DND-41 (cell line): ENCODE data around the gene TBC1D1.

Experiments used
- ATAC-seq: fragments of 200-7000 bp; cut with Tn5 transposase; 3 replicates; pipeline ENCODE4 v1.9.1; 2021; ENCODE audit warnings: low read depth; ENCODE audit not compliant: insufficient read depth
- DNase-seq: peaks from one replicate; pipeline ENCODE4 v3.0.0-alpha.2; 2020
- H2AFZ ChIP-seq: 2 replicates; pipeline ENCODE4 v1.6.0; 2012; ENCODE audit warnings: low read depth, low read length
- H3K27ac ChIP-seq: 2 replicates; pipeline ENCODE4 v1.5.1; 2012; ENCODE audit warnings: low read length, inconsistent platforms
- H3K27me3 ChIP-seq: fragments of 200-600 bp; sonication (generic); 2 replicates; pipeline ENCODE4 v1.6.0; 2012; ENCODE audit warnings: low read length, mild to moderate bottlenecking, inconsistent platforms; ENCODE audit not compliant: insufficient read depth, poor library complexity
- H3K36me3 ChIP-seq: 2 replicates; pipeline ENCODE4 v1.5.1; 2012; ENCODE audit warnings: low read length, inconsistent platforms; ENCODE audit not compliant: insufficient read depth
- H3K4me1 ChIP-seq: 2 replicates; pipeline ENCODE4 v1.5.1; 2012; ENCODE audit warnings: mild to moderate bottlenecking, low read length; ENCODE audit not compliant: insufficient read depth
- H3K4me2 ChIP-seq: 2 replicates; pipeline ENCODE4 v1.6.0; 2012; ENCODE audit warnings: mild to moderate bottlenecking, moderate library complexity, low read length, inconsistent platforms; ENCODE audit not compliant: insufficient read depth
- H3K4me3 ChIP-seq, 2 experiments: fragments of 200-600 bp in 1 of 2; shearing (Covaris generic) in 1 of 2; 2 replicates each; pipeline ENCODE4 v1.5.1; 2012 to 2016; ENCODE audit warnings: inconsistent platforms in 2 of 2, low read length in 2 of 2, mild to moderate bottlenecking in 2 of 2, low read depth in 1 of 2, moderate library complexity in 1 of 2
- H3K79me2 ChIP-seq: 2 replicates; pipeline ENCODE4 v1.6.0; 2012; ENCODE audit warnings: low read length, inconsistent platforms; ENCODE audit not compliant: insufficient read depth
- H3K9ac ChIP-seq: 2 replicates; pipeline ENCODE4 v1.6.0; 2012; ENCODE audit warnings: low read depth, mild to moderate bottlenecking, inconsistent platforms, low read length, moderate library complexity
- H3K9me3 ChIP-seq: 2 replicates; pipeline ENCODE4 v1.5.1; 2012; ENCODE audit warnings: low read length, moderate library complexity, mild to moderate bottlenecking, inconsistent platforms; ENCODE audit not compliant: insufficient read depth, severe bottlenecking
- H4K20me1 ChIP-seq: 2 replicates; pipeline ENCODE4 v1.6.0; 2012; ENCODE audit warnings: low read length; ENCODE audit not compliant: insufficient read depth
- EZH2 ChIP-seq: IDR thresholded peaks from 3 replicates; pipeline ENCODE4 v1.6.1; 2012; ENCODE audit warnings: borderline replicate concordance, low read depth, mild to moderate bottlenecking, moderate library complexity, low read length, inconsistent platforms; ENCODE audit not compliant: severe bottlenecking
- TF ChIP-seq, protein P1 (sequence below): IDR thresholded peaks from 2 replicates; pipeline ENCODE4 v1.5.1; 2012; ENCODE audit warnings: borderline replicate concordance, low read length, moderate library complexity, mild to moderate bottlenecking; ENCODE audit not compliant: poor library complexity, severe bottlenecking; ENCODE audit errors: extremely low read depth

TBC1D1 gene

GRCh38 chr4:37865450-37865849 lies 25.4 kb upstream of the TBC1D1 start:
- H3K27ac ChIP-seq = no peak overlapping the region
- ATAC-seq (no peak), DNase-seq (no peak)
- no peaks in the 10 kb centered on the region for H3K27me3 ChIP-seq
- no peak overlapping the region for H3K4me2 ChIP-seq
- no peak overlapping the region for H3K9ac ChIP-seq
- H2AFZ ChIP-seq = no peak overlapping the region
- H3K4me3 ChIP-seq = no peak overlapping the region
- peaks cover 27% of the 10 kb centered on the region; the same call in 1 of the 2 replicates for H3K36me3 ChIP-seq
- H3K79me2 ChIP-seq = no peaks in the 10 kb centered on the region
- no peaks in the 10 kb centered on the region for H3K4me1 ChIP-seq
- TF ChIP-seq, protein P1, sequence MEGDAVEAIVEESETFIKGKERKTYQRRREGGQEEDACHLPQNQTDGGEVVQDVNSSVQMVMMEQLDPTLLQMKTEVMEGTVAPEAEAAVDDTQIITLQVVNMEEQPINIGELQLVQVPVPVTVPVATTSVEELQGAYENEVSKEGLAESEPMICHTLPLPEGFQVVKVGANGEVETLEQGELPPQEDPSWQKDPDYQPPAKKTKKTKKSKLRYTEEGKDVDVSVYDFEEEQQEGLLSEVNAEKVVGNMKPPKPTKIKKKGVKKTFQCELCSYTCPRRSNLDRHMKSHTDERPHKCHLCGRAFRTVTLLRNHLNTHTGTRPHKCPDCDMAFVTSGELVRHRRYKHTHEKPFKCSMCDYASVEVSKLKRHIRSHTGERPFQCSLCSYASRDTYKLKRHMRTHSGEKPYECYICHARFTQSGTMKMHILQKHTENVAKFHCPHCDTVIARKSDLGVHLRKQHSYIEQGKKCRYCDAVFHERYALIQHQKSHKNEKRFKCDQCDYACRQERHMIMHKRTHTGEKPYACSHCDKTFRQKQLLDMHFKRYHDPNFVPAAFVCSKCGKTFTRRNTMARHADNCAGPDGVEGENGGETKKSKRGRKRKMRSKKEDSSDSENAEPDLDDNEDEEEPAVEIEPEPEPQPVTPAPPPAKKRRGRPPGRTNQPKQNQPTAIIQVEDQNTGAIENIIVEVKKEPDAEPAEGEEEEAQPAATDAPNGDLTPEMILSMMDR = no peak
- no peak for TF ChIP-seq EZH2
- H4K20me1 ChIP-seq = no peaks in the 10 kb centered on the region
- no peaks in the 10 kb centered on the region for H3K9me3 ChIP-seq

DNA sequence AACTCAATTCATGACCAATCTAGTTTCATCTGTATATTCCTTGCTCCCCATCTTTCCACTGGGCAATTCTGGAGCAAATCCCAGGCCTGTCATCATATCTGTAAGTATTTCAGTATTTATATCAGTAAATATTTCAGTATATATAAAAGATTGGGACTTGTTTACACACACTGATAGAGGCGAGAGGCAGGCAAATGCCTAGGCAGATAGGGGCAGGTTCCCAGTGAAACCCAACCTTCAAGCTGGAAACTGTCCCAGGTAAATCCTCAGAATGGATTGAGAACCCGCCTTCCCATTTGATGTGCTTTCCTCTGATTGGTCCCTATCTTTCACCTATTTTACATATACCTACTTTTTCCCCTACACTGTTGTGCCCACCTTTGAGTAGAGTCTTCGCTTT lies 23.8 kb upstream of the TBC1D1 start:
- no peak for DNase-seq
- TF ChIP-seq, protein P1 = no peak
- no peak for TF ChIP-seq EZH2
- peaks cover 17% of the 10 kb centered on the region; the same call in 1 of the 2 replicates for H3K36me3 ChIP-seq
- no peaks in the 10 kb centered on the region for H3K27me3 ChIP-seq
- peaks cover 3% of the 10 kb centered on the region; the same call in 1 of the 2 replicates for H3K4me1 ChIP-seq
- no peaks in the 10 kb centered on the region for H4K20me1 ChIP-seq
- H3K4me3 ChIP-seq = no peak overlapping the region
- no peaks in the 10 kb centered on the region for H3K79me2 ChIP-seq
- H3K4me2 ChIP-seq = no peak overlapping the region
- H3K9me3 ChIP-seq = no peaks in the 10 kb centered on the region
- no peak overlapping the region for H3K27ac ChIP-seq
- H3K9ac ChIP-seq = no peak overlapping the region
- no peak for ATAC-seq
- no peak overlapping the region for H2AFZ ChIP-seq

GRCh38 chr4:37868238-37868637 lies 22.6 kb upstream of the TBC1D1 start:
- Histone ChIP-seq H3K4me2 (no peak overlapping the region), H2AFZ (no peak overlapping the region), H3K27me3 (no peaks in the 10 kb centered on the region), H3K9me3 (no peaks in the 10 kb centered on the region), H3K4me3 (no peak overlapping the region), H3K27ac (no peak overlapping the region), H3K79me2 (no peaks in the 10 kb centered on the region), H4K20me1 (no peaks in the 10 kb centered on the region), H3K4me1 (peaks cover 5% of the 10 kb centered on the region; the same call in 1 of the 2 replicates), H3K9ac (no peak overlapping the region), H3K36me3 (peaks cover 10% of the 10 kb centered on the region; the same call in 1 of the 2 replicates)
- DNase-seq = no peak
- ATAC-seq = no peak
- no peak for TF ChIP-seq EZH2
- TF ChIP-seq, protein P1 = no peak
